A549 (cell line): ENCODE results near the gene PSMB10. TPM values are rescaled to one million over a fixed set of nuclear protein-coding genes. Genes with fewer than 3 reads are reported as not detected.

Experiments used
- ATAC-seq, 2 experiments: fragments of 200-7000 bp in 1 of 2; fragments of >200 bp in 1 of 2; cut with Nextera tagmentation in 1 of 2; cut with Tn5 transposase in 1 of 2; 3 replicates each; pipeline versions ENCODE4 v1.8.0 to v1.9.1; 2018 to 2020; ENCODE audit warnings: mild to moderate bottlenecking in 1 of 2, moderate library complexity in 1 of 2
- CTCF ChIA-PET: fragments of 300-600 bp; sonication (Branson Sonifier 250); formaldehyde crosslinking; extraction: SDS; loops from one replicate; lab custom pipeline; 2021; ENCODE audit warnings: antibody characterized with exemption, inconsistent platforms; lab: Yijun Ruan, JAX
- POLR2A ChIA-PET: fragments of 350-600 bp; formaldehyde crosslinking; extraction: SDS; loops from one replicate; lab custom pipeline; 2021; ENCODE audit warnings: antibody characterized with exemption, inconsistent platforms; lab: Yijun Ruan, JAX
- DNase-seq, 2 experiments: peaks; one replicate each; pipeline versions ENCODE4 v3.0.0 to v3.0.0-alpha.2; 2011 to 2016; ENCODE audit warnings: low read depth in 1 of 2, low spot score in 1 of 2
- FAIRE-seq: peaks from 2 replicates; lab custom pipeline; 2011; peaks lifted over from hg19 to GRCh38; lab: Jason Lieb, UNC
- H3K27ac ChIP-seq, 2 experiments: fragments of >200 bp; sonication (Bioruptor Twin); formaldehyde crosslinking; 3 replicates each; pipeline ENCODE4 v1.5.1; 2016 to 2017
- H3K4me1 ChIP-seq: fragments of >200 bp; sonication (Bioruptor Twin); formaldehyde crosslinking; 3 replicates; pipeline ENCODE4 v1.6.1; 2016
- H3K4me2 ChIP-seq: fragments of >200 bp; sonication (Bioruptor Twin); formaldehyde crosslinking; 3 replicates; pipeline ENCODE4 v1.6.1; 2016
- H3K4me3 ChIP-seq: fragments of >200 bp; sonication (Bioruptor Twin); formaldehyde crosslinking; 3 replicates; pipeline ENCODE4 v1.5.1; 2016
- H3K9me3 ChIP-seq: fragments of >200 bp; sonication (Bioruptor Twin); formaldehyde crosslinking; 3 replicates; pipeline ENCODE4 v1.6.1; 2016
- BCL3 ChIP-seq: fragments of >200 bp; sonication (Bioruptor Twin); formaldehyde crosslinking; IDR thresholded peaks from 3 replicates; pipeline ENCODE4 v1.6.1; 2016
- BHLHE40 ChIP-seq: IDR thresholded peaks from 2 replicates; pipeline ENCODE4 v1.6.1; 2012; ENCODE audit warnings: low read depth, low read length, inconsistent platforms
- CEBPB ChIP-seq, 2 experiments: fragments of >200 bp in 1 of 2; sonication (Bioruptor Twin) in 1 of 2; formaldehyde crosslinking in 1 of 2; IDR thresholded peaks; 2 replicates each; pipeline ENCODE4 v1.6.1; 2012 to 2016
- CHD4 ChIP-seq: fragments of 200-600 bp; sonication (generic); IDR thresholded peaks from 2 replicates; pipeline ENCODE4 v1.6.1; 2016; ENCODE audit warnings: antibody characterized with exemption, mild to moderate bottlenecking, borderline replicate concordance
- ELK1 ChIP-seq: fragments of 150-350 bp; IDR thresholded peaks from 2 replicates; pipeline ENCODE4 v1.6.1; 2014; ENCODE audit warnings: low read depth, mild to moderate bottlenecking, low read length
- EP300 ChIP-seq, 2 experiments: fragments of >200 bp; sonication (Bioruptor Twin); formaldehyde crosslinking; IDR thresholded peaks; 2 replicates in 1 of 2; 3 replicates in 1 of 2; pipeline ENCODE4 v1.6.1; 2016 to 2017
- GATA3 ChIP-seq: IDR thresholded peaks from 2 replicates; pipeline ENCODE4 v1.6.1; 2012; ENCODE audit warnings: borderline replicate concordance
- HMGXB4 ChIP-seq: fragments of 250-450 bp; sonication (Bioruptor Pico); IDR thresholded peaks from 2 replicates; pipeline ENCODE4 v1.5.0; 2021; ENCODE audit warnings: mild to moderate bottlenecking, moderate library complexity, borderline replicate concordance
- HOXA7 ChIP-seq: fragments of 250-450 bp; sonication (Bioruptor Pico); IDR thresholded peaks from 2 replicates; pipeline ENCODE4 v1.5.0; 2020; ENCODE audit warnings: mild to moderate bottlenecking, moderate library complexity
- JUNB ChIP-seq: fragments of >200 bp; sonication (Bioruptor Twin); formaldehyde crosslinking; IDR thresholded peaks from 2 replicates; pipeline ENCODE4 v1.6.1; 2016
- MYC ChIP-seq: IDR thresholded peaks from 2 replicates; pipeline ENCODE4 v1.6.1; 2012; ENCODE audit warnings: mild to moderate bottlenecking, inconsistent platforms, low read length, improper control_type of control experiment, borderline replicate concordance
- POLR2A ChIP-seq: IDR thresholded peaks from 2 replicates; pipeline ENCODE4 v1.6.1; 2012; ENCODE audit warnings: mild to moderate bottlenecking, low read length
- RCOR1 ChIP-seq: fragments of 150-350 bp; IDR thresholded peaks from 2 replicates; pipeline ENCODE4 v1.6.1; 2014; ENCODE audit warnings: antibody characterized with exemption, low read length, low read depth
- SMC3 ChIP-seq: fragments of >200 bp; sonication (Bioruptor Twin); formaldehyde crosslinking; IDR thresholded peaks from 3 replicates; pipeline ENCODE4 v1.6.1; 2018; ENCODE audit warnings: inconsistent platforms
- TFCP2L1 ChIP-seq: fragments of 250-450 bp; sonication (Bioruptor Pico); IDR thresholded peaks from 2 replicates; pipeline ENCODE4 v1.5.0; 2021; ENCODE audit warnings: mild to moderate bottlenecking
- TP53 ChIP-seq: fragments of 250-450 bp; sonication (Bioruptor Pico); IDR thresholded peaks from 2 replicates; pipeline ENCODE4 v1.5.0; 2021; ENCODE audit warnings: mild to moderate bottlenecking, moderate library complexity
- USF2 ChIP-seq: fragments of 450-650 bp; IDR thresholded peaks from 2 replicates; pipeline ENCODE4 v1.6.1; 2014; ENCODE audit warnings: antibody characterized with exemption
- ZC3H11A ChIP-seq: fragments of 450-650 bp; IDR thresholded peaks from 2 replicates; pipeline ENCODE4 v1.6.1; 2014; ENCODE audit warnings: antibody characterized with exemption, mild to moderate bottlenecking
- ZNF302 ChIP-seq: fragments of 250-450 bp; sonication (Bioruptor Pico); IDR thresholded peaks from 2 replicates; pipeline ENCODE4 v1.9.0; 2021; ENCODE audit warnings: inconsistent platforms, mild to moderate bottlenecking, moderate library complexity
- WGBS: methylation state at CpG from one replicate; pipeline ENCODE4 v1.1.6; 2017; ENCODE audit errors: missing lambda C conversion rate; 5-methylcytosine and 5-hydroxymethylcytosine counted together
- polyA plus RNA-seq, 4 experiments: library from polyadenylated mRNA; depleted of rRNA in 3 of 4; stranded (reverse); fragments of >200 nt; fragmentation: RNase III in 1 of 4; extraction: RNeasy Plus Mini Kit Qiagen cat#74134 plus additional on column Dnase treatment in 1 of 4; gene quantifications; 2 replicates in 3 of 4; 3 replicates in 1 of 4; pipeline ENCODE4 v1.2.3, GENCODE V29; 2011 to 2017
- TF ChIP-seq, protein P1 (sequence below): IDR thresholded peaks from 2 replicates; pipeline ENCODE4 v1.6.1; 2012
- TF ChIP-seq, protein P2 (sequence below): IDR thresholded peaks from 2 replicates; pipeline ENCODE4 v1.6.1; 2012
- TF ChIP-seq, protein P3 (sequence below): fragments of >200 bp; sonication (Bioruptor Twin); formaldehyde crosslinking; IDR thresholded peaks from 2 replicates; pipeline ENCODE4 v1.6.1; 2016

Gene PSMB10
- polyA plus RNA-seq, 2 of the 4 experiments (the other 2 are of a cell fraction), result 11.3 to 52.4 TPM

DNA sequence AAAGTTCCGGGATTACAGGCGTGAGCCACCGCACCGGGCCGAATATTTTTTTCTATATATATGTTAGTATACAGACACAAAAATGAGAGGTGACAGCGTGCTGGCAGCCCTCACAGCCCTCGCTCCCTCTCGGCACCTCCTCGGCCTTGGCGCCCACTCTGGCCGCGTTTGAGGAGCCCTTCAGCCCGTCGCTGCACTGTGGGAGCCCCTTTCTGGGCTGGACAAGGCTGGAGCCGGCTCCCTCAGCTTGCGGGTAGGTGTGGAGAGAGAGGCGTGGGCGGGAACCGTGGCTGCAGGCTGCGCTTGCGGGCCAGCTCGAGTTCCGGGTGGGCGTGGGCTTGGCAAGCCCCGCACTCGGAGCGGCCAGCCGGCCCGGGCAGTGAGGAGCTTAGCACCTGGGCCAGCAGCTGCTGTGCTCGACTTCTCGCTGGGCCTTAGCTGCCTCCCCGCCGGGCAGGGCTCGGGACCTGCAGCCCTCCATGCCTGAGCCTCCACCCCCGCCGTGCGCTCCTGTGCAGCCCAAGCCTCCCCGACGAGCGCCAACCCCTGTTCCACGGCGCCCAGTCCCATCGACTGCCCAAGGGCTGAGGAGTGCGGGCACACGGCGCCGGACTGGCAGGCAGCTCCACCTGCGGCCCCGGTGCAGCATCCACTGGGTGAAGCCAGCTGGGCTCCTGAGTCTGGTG lies 45.5 kb upstream of the PSMB10 start:
- no peak for DNase-seq
- H3K4me1 ChIP-seq, result peaks cover 7% of the 10 kb centered on the region; the same call in 2 of the 3 replicates
- ChIA-PET CTCF (interaction anchor here (1.2 to 3.8 kb wide), 5 partner anchors 10 to 40 kb away, joined by 3 to 14 read pairs (median 5); no protein-coding TSS in a partner anchor), POLR2A (no interaction called here)
- no peaks in the 10 kb centered on the region for H3K9me3 ChIP-seq
- WGBS, result 94% methylated on average over 31 of the region's 49 CpGs
- TF ChIP-seq, protein P1, sequence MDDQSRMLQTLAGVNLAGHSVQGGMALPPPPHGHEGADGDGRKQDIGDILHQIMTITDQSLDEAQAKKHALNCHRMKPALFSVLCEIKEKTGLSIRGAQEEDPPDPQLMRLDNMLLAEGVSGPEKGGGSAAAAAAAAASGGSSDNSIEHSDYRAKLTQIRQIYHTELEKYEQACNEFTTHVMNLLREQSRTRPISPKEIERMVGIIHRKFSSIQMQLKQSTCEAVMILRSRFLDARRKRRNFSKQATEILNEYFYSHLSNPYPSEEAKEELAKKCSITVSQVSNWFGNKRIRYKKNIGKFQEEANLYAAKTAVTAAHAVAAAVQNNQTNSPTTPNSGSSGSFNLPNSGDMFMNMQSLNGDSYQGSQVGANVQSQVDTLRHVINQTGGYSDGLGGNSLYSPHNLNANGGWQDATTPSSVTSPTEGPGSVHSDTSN, result no peak
- TF ChIP-seq CEBPB (IDR thresholded peaks at IDR 0.05) (no peak), ZNF302 (CRISPR knock-in tag) (no peak), HOXA7 (CRISPR knock-in tag) (no peak), GATA3 (no peak), POLR2A (no peak)
- no peak for FAIRE-seq
- no peak for ATAC-seq
- H3K4me2 ChIP-seq, result no peak overlapping the region
- H3K4me3 ChIP-seq, result no peak overlapping the region
- H3K27ac ChIP-seq, result no peak overlapping the region

GRCh38 chr16:67979955-67980678 lies 43.5 kb upstream of the PSMB10 start, which contains the start of gene DPEP3:
Gene DPEP3, minus strand, starts transcription at chr16:67980499. Its CDS starts 119 bp downstream, at chr16:67980380.
- no peak for ATAC-seq
- peaks cover 5% of the 10 kb centered on the region; the same call in 2 of the 3 replicates for H3K4me1 ChIP-seq
- no peak for FAIRE-seq
- H3K4me2 ChIP-seq, result no peak within 1 kb of the TSS
- no peak within 1 kb of the TSS for H3K4me3 ChIP-seq
- WGBS, result 92% methylated on average over 62 of the region's 62 CpGs
- no peak within 1 kb of the TSS for H3K27ac ChIP-seq
- CTCF ChIA-PET, result interaction anchor here (0.8 to 3.8 kb wide), 4 partner anchors 12 to 251 kb away, joined by 3 to 14 read pairs (median 4); no protein-coding TSS in a partner anchor
- TF ChIP-seq ZC3H11A, result no peak
- no peak for TF ChIP-seq CHD4
- TF ChIP-seq EP300 (IDR thresholded peaks at IDR 0.05), result no peak
- TF ChIP-seq ELK1, result no peak
- no peak for TF ChIP-seq SMC3
- no peak for TF ChIP-seq TP53 (CRISPR knock-in tag)
- no peak for TF ChIP-seq CEBPB (IDR thresholded peaks at IDR 0.05)
- TF ChIP-seq HMGXB4 (CRISPR knock-in tag), result no peak
- TF ChIP-seq, protein P2, sequence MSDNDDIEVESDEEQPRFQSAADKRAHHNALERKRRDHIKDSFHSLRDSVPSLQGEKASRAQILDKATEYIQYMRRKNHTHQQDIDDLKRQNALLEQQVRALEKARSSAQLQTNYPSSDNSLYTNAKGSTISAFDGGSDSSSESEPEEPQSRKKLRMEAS, result no peak
- TF ChIP-seq USF2, result no peak
- no peak for TF ChIP-seq TFCP2L1 (CRISPR knock-in tag)
- no peak for TF ChIP-seq HOXA7 (CRISPR knock-in tag)
- TF ChIP-seq, protein P3, sequence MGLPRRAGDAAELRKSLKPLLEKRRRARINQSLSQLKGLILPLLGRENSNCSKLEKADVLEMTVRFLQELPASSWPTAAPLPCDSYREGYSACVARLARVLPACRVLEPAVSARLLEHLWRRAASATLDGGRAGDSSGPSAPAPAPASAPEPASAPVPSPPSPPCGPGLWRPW, result no peak
- no peak for TF ChIP-seq ZNF302 (CRISPR knock-in tag)
- no peak for TF ChIP-seq BHLHE40
- no peak for TF ChIP-seq JUNB
- no peak for TF ChIP-seq MYC
- no peak for TF ChIP-seq RCOR1
- TF ChIP-seq BCL3, result no peak
- TF ChIP-seq, all 56 proteins: peak for 0
- H3K9me3 ChIP-seq, result no peaks in the 10 kb centered on the region
- no peak for DNase-seq
- POLR2A ChIA-PET, result no interaction called here
